Vagina (tissue), 2 donors: ENCODE data around the gene NUP85.

Experiments used
- POLR2A ChIP-seq, 2 donors: fragments of 450-650 bp; IDR thresholded peaks; one replicate each; pipeline ENCODE4 v1.6.1; 2017; ENCODE audit warnings: antibody characterized with exemption in 2 of 2, mild to moderate bottlenecking in 2 of 2, moderate library complexity in 2 of 2
- TF ChIP-seq, protein P1 (sequence below), 3 experiments: fragments of 450-650 bp in 2 of 3; fragments of 200-600 bp in 1 of 3; sonication (generic) in 1 of 3; IDR thresholded peaks; one replicate each; pipeline ENCODE4 v1.5.1; 2017 to 2019; ENCODE audit warnings: antibody characterized with exemption in 3 of 3, mild to moderate bottlenecking in 2 of 3, moderate library complexity in 2 of 3

DNA sequence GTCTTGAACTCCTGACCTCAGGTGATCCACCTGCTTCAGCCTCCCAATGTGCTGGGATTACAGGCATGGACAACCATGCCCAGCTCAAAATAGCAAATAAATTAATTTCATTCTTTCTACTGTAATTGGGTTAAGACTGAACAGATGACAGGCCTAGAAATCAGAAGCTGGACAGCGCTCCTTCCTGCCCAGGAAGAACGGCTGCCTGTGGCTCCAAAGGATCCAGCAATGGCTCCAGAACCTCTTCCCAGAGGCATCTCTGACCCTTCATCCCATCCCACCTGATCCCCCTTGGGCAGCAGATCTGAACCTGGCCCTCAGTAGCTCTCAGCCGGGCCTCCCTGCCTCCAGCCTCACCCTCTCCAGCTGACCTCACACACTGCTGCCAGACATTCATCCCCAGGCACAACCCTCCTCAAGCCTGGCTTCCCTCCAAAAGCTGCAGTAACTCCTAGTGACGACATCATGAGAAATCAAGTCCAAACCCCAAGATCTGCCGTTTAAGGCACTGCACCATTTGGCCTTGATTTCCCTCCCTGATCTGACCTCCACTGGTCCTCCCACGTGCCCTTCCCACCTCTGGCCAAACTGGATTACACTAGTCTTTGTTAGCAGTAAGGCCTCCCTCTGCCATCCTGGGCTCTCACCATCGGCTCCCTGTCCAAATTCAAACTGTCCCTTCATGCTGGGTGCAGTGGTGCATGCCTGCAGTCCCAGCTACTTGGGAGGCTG, 68.7 kb downstream of the NUP85 start:
- TF ChIP-seq, protein P1, sequence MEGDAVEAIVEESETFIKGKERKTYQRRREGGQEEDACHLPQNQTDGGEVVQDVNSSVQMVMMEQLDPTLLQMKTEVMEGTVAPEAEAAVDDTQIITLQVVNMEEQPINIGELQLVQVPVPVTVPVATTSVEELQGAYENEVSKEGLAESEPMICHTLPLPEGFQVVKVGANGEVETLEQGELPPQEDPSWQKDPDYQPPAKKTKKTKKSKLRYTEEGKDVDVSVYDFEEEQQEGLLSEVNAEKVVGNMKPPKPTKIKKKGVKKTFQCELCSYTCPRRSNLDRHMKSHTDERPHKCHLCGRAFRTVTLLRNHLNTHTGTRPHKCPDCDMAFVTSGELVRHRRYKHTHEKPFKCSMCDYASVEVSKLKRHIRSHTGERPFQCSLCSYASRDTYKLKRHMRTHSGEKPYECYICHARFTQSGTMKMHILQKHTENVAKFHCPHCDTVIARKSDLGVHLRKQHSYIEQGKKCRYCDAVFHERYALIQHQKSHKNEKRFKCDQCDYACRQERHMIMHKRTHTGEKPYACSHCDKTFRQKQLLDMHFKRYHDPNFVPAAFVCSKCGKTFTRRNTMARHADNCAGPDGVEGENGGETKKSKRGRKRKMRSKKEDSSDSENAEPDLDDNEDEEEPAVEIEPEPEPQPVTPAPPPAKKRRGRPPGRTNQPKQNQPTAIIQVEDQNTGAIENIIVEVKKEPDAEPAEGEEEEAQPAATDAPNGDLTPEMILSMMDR (IDR thresholded peaks at IDR 0.05): no peak
- no peak for TF ChIP-seq POLR2A (IDR thresholded peaks at IDR 0.05)
